GM18520 (cell line): ENCODE results near the gene KCNK4.

ENCODE experiments used
- ATAC-seq: cut with Tn5 transposase; IDR thresholded peaks from one replicate; pipeline ENCODE4 v1.9.1; 2021; ENCODE audit not compliant: unreplicated experiment

KCNK4 gene

DNA sequence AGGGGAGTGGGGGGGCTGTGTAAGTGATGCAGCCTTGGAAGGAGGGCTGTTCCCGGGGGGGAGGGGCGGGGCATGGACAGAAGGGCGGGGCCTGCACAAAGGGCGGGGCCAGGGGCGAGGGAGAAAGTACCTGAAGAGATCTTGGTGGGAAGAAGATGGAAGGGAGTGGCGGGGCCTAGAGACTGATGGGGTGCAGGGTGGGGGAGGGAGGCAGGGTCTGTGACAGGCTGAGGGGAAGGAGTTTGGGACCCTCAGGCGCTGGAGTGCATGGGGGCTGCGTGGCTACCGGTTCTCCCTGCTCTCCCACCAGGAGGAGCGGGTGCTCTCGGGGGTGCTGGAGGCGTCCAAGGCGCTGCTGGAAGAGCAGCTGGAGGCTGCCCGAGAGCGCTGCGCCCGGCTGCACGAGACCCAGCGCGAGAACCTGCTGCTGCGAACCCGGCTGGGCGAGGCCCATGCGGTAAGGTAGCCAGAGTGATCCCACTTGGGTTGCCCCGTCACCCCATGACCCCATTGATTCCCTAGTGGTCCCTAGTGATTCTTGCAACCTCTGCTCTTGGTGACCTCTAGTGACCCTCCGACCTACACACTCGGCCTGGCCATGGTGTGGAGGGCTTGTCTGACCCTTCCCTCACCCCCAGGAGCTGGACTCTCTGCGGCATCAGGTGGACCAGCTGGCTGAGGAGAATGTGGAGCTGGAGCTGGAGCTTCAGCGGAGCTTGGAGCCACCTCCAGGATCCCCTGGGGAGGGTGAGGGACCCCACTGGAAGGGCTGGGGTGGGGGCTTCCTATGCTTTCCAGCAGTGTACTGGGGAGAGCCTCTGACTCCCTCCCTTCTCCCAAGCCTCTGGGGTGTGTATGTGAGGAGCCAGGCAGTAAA, 52.0 kb downstream of the KCNK4 start:
- ATAC-seq: no peak

DNA sequence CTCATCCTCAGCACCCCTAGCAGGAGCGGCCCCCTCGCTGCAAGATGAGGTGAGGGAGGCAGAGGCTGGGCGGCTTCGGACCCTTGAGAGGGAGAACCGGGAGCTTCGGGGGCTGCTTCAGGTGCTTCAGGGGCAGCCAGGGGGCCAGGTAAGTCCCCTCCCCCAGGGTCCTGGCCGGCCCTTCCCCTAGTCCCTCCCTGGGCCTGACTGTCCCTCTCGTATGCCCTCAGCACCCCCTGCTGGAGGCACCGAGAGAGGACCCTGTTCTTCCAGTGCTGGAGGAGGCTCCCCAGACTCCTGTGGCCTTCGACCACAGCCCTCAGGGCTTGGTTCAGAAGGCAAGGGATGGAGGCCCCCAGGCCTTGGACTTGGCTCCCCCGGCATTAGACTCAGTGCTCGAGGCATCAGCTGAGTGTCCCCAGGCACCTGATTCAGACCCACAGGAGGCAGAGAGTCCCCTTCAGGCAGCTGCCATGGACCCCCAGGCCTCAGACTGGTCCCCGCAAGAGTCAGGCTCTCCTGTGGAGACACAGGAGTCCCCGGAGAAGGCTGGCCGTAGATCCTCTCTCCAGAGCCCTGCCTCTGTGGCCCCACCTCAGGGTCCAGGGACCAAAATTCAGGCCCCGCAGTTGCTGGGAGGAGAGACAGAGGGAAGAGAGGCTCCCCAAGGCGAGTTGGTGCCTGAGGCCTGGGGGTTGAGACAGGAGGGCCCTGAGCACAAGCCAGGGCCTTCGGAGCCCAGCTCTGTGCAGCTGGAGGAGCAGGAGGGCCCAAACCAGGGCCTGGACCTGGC, 52.9 kb downstream of the KCNK4 start:
- ATAC-seq: no peak

DNA sequence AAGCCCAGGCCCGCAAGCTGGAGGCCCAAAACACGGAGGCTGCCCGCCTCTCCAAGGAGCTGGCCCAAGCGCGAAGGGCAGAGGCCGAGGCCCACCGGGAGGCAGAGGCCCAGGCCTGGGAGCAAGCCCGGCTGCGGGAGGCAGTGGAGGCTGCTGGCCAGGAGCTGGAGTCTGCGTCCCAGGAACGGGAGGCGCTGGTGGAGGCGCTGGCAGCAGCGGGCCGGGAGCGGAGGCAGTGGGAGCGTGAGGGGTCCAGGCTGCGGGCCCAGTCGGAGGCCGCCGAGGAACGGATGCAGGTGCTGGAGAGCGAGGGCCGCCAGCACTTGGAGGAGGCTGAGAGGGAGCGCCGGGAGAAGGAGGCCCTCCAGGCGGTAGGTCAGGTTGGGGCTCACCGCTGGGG, 53.7 kb downstream of the KCNK4 start:
- no peak for ATAC-seq

DNA sequence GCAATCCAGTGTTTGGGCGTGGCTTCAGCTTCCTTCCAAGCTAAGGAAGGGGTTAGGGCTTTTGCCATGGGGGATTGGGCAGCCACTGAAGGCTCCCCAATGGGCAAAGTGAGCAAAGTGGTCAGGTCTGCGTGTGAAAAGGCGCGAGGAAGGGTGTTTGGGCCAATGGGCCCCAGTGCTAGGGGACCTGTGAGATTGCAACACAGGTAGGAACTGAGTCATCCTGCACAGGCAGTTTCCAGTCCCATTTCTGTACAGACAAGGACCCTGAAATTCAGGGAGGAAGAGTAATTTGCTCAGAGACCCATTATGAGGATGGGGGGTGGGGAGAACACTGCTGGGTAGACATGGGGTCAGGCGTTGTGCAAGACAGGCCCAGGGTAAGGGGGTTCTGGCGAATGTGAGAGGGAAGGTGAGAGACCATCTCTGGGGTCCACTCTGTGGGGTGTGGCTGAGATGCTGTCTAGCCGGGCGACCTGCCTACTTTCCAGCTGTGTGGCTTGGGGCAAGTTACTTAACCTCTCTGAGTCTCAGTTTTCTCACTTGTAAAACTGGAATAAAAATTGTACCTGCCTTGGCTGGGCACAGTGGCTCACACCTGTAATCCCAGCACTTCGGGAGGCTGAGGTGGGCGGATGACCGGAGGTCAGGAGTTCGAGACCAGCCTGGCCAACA, 56.2 kb downstream of the KCNK4 start:
- ATAC-seq: no peak

DNA sequence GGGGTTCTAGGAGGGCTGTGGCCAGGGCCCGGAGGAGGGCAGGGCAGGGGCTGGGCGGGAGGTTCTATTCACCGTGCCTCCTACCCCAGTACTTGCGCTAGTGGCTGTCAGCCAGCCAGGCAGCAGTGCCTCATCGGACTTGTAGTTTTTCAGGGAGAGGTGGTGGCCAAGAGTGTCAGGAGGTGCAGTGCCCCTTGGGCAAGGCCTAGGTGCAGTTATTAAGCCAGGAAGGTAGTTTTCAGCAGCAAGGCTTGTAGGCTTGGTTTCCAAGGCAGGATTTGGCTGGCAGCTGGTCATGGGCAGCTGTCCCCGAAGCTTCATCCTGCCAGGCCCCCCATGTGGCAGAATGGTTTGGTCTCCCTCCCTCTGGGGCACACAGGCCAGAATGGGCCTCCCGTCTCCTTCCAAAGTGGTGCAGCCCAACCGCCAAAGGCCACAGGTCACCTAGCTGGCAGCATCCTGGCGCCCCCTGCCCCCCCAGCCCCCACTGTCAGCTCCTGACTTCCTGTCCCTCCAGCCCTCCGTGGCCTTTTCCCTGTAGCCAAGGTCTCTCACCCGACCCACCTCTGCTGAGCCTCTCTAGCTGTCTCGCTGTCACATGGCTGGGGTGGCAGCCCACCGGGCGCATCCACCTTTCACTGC, 57.4 kb downstream of the KCNK4 start:
- no peak for ATAC-seq

DNA sequence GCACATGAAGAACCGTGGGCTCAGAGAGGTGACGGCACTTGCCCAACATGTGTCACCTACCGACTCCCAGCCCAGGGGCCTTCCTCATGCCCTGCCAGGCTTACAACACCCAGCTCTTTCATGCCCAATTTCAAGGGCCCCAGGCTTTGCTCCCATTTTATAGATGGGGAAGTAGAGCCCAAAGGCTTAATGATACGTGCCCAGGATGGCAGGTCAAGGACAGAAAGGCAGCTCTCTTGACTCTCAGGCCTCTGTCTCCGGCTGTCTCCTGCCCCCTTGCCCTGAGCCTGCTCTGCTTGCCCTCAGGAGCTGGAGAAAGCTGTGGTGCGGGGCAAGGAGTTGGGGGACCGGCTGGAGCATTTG, 57.9 kb downstream of the KCNK4 start:
- no peak for ATAC-seq

DNA sequence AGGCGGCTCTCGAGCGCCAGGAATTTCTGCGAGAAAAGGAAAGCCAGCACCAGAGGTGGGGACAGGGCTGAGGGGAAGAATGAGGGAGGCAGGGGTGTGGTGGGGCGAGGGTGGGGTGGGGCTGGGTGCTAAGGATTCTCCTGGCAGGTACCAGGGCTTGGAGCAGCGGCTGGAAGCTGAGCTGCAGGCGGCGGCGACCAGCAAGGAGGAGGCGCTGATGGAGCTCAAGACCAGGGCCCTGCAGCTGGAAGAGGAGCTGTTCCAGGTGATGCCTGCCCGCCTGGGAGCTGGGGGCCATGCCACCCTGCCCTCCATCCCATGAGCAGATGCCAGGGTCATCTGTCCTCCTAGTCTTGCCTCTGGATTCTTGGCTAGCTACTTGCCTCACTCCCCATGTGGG, 58.3 kb downstream of the KCNK4 start:
- no peak for ATAC-seq
